ENCODE data around the gene PHF20. TPM values are rescaled to one million over a fixed set of nuclear protein-coding genes. Genes with fewer than 3 reads are reported as not detected.
"Not testable (repeated sequence)": the region's sequence is repeated elsewhere in the genome, so short reads cannot be mapped to it uniquely, and the experiment has no call there.

The PHF20 gene
- polyA plus RNA-seq, 3 donors: 54.7 to 78.2 (median 73.6) TPM

DNA sequence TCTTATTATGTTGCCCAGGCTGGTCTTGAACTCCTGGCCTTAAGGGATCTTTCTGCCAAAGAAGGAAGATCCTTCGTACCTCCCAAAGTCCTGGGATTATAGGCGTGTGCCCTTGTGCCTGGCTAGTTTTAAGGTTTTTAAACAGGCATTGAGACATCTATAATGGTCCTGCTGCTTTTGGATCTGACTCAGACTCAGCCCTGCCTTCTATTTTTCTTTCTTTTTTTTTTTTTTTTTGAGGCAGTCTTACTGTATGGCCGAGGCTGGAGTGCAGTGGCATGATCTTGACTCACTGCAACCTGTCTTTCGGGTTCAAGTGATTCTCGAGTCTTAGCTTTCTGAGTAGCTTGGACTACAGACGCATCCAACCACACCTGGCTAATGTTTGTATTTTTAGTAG lies 73.7 kb downstream of the PHF20 start:
- Histone ChIP-seq H3K4me1 (ENCODE audit: control insufficient read depth in 1 of 2, insufficient read depth in 2 of 2, low read length in 2 of 2) (no peaks in the 10 kb centered on the region), H3K79me2 (ENCODE audit: insufficient read depth, low read length) (peaks cover 7% of the 10 kb centered on the region), H3K4me2 (replicated peaks; ENCODE audit: extremely low read depth, low read length, poor library complexity, severe bottlenecking) (no peak overlapping the region), H3K9ac (ENCODE audit: insufficient read depth, low read length, poor library complexity, severe bottlenecking) (no peak overlapping the region), H4K20me1 (ENCODE audit: insufficient read depth, low read length) (peaks cover 41% of the 10 kb centered on the region), H3K4me3 (replicated peaks in 1 of 3; ENCODE audit: low read depth in 2 of 3, low read length in 3 of 3) (no peak overlapping the region), H3K9me3 (replicated peaks in 1 of 2; ENCODE audit: control insufficient read depth in 1 of 2, insufficient read depth in 1 of 2, low read length in 2 of 2) (peaks cover 24 to 28% of the 10 kb centered on the region in 2 donors), H3K27me3 (ENCODE audit: control insufficient read depth in 2 of 2, insufficient read depth in 2 of 2, low read length in 2 of 2) (no peaks in the 10 kb centered on the region), H2AFZ (ENCODE audit: insufficient read depth, low read depth, low read length, poor library complexity, severe bottlenecking) (no peak overlapping the region), H3K36me3 (replicated peaks in 1 of 2; ENCODE audit: control insufficient read depth in 1 of 2, insufficient read depth in 2 of 2, low read length in 2 of 2) (peaks cover 39 to 95% of the 10 kb centered on the region in 2 donors), H3K27ac (ENCODE audit: low read depth in 1 of 2, low read length in 2 of 2) (no peak overlapping the region)
- no peak overlapping the region for H3K27ac Mint-ChIP-seq
- peaks cover 0 to 2% (median 0%) of the 10 kb centered on the region in 3 donors for H3K27me3 Mint-ChIP-seq (ENCODE audit: low read depth in 3 of 3)
- TF ChIP-seq, protein P1, sequence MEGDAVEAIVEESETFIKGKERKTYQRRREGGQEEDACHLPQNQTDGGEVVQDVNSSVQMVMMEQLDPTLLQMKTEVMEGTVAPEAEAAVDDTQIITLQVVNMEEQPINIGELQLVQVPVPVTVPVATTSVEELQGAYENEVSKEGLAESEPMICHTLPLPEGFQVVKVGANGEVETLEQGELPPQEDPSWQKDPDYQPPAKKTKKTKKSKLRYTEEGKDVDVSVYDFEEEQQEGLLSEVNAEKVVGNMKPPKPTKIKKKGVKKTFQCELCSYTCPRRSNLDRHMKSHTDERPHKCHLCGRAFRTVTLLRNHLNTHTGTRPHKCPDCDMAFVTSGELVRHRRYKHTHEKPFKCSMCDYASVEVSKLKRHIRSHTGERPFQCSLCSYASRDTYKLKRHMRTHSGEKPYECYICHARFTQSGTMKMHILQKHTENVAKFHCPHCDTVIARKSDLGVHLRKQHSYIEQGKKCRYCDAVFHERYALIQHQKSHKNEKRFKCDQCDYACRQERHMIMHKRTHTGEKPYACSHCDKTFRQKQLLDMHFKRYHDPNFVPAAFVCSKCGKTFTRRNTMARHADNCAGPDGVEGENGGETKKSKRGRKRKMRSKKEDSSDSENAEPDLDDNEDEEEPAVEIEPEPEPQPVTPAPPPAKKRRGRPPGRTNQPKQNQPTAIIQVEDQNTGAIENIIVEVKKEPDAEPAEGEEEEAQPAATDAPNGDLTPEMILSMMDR (IDR thresholded peaks at IDR 0.05): no peak
- peaks cover 2% of the 10 kb centered on the region for H3K4me1 Mint-ChIP-seq
- H3K4me3 Mint-ChIP-seq: no peak overlapping the region
- DNase-seq: no peak
- intact Hi-C loops (cut with micrococcal nuclease): no loop called here
- 92% methylated on average over 2 of the region's 6 CpGs for WGBS (ENCODE audit: insufficient coverage)
- peaks cover 70 to 87% of the 10 kb centered on the region in 2 donors for H3K36me3 Mint-ChIP-seq
- peaks cover 9 to 32% (median 23%) of the 10 kb centered on the region in 7 donors for H3K9me3 Mint-ChIP-seq

- Mint-ChIP-seq H3K4me1 (peaks cover 18% of the 10 kb centered on the region), H3K4me3 (no peak overlapping the region), H3K9me3 (peaks cover 0 to 2% (median 0%) of the 10 kb centered on the region in 7 donors), H3K27me3 (ENCODE audit: low read depth in 3 of 3) (peaks cover 0 to 3% (median 0%) of the 10 kb centered on the region in 3 donors), H3K36me3 (peaks cover 67 to 82% of the 10 kb centered on the region in 2 donors), H3K27ac (peak overlapping the region in 1 of 7 donors; percentile 57)
- no peak overlapping the region for H3K27ac ChIP-seq (ENCODE audit: low read depth in 1 of 2, low read length in 2 of 2)
- DNase-seq: no peak
- peaks cover 5 to 13% of the 10 kb centered on the region in 2 donors for H3K4me1 ChIP-seq (ENCODE audit: control insufficient read depth in 1 of 2, insufficient read depth in 2 of 2, low read length in 2 of 2)
- H3K36me3 ChIP-seq (replicated peaks in 1 of 2; ENCODE audit: control insufficient read depth in 1 of 2, insufficient read depth in 2 of 2, low read length in 2 of 2): peaks cover 28 to 86% of the 10 kb centered on the region in 2 donors
- intact Hi-C loops (cut with micrococcal nuclease): no loop called here
- no peaks in the 10 kb centered on the region for H3K9me3 ChIP-seq (replicated peaks in 1 of 2; ENCODE audit: control insufficient read depth in 1 of 2, insufficient read depth in 1 of 2, low read length in 2 of 2)
- no peak overlapping the region for H3K9ac ChIP-seq (ENCODE audit: insufficient read depth, low read length, poor library complexity, severe bottlenecking)
- H2AFZ ChIP-seq (ENCODE audit: insufficient read depth, low read depth, low read length, poor library complexity, severe bottlenecking): no peak overlapping the region
- no peaks in the 10 kb centered on the region for H3K27me3 ChIP-seq (ENCODE audit: control insufficient read depth in 2 of 2, insufficient read depth in 2 of 2, low read length in 2 of 2)
- no peaks in the 10 kb centered on the region for H3K79me2 ChIP-seq (ENCODE audit: insufficient read depth, low read length)
- TF ChIP-seq, protein P1 (IDR thresholded peaks at IDR 0.05): no peak
- 39% methylated on average over 3 of the region's 4 CpGs for WGBS (ENCODE audit: insufficient coverage)
- H4K20me1 ChIP-seq (ENCODE audit: insufficient read depth, low read length): peaks cover 57% of the 10 kb centered on the region
- H3K4me3 ChIP-seq (replicated peaks in 1 of 3; ENCODE audit: low read depth in 2 of 3, low read length in 3 of 3): no peak overlapping the region
- H3K4me2 ChIP-seq (replicated peaks; ENCODE audit: extremely low read depth, low read length, poor library complexity, severe bottlenecking): no peak overlapping the region
Measured at GRCh38 chr20:35849706-35850105, 77.9 kb downstream of the PHF20 start.

- H3K4me2 ChIP-seq (replicated peaks; ENCODE audit: extremely low read depth, low read length, poor library complexity, severe bottlenecking); H3K27me3 ChIP-seq (ENCODE audit: control insufficient read depth in 2 of 2, insufficient read depth in 2 of 2, low read length in 2 of 2); H3K4me3 Mint-ChIP-seq; H3K9ac ChIP-seq (ENCODE audit: insufficient read depth, low read length, poor library complexity, severe bottlenecking); H3K4me3 ChIP-seq (replicated peaks in 1 of 3; ENCODE audit: low read depth in 2 of 3, low read length in 3 of 3); H3K79me2 ChIP-seq (ENCODE audit: insufficient read depth, low read length); H2AFZ ChIP-seq (ENCODE audit: insufficient read depth, low read depth, low read length, poor library complexity, severe bottlenecking); H3K27me3 Mint-ChIP-seq (ENCODE audit: low read depth in 3 of 3); H3K9me3 ChIP-seq (replicated peaks in 1 of 2; ENCODE audit: control insufficient read depth in 1 of 2, insufficient read depth in 1 of 2, low read length in 2 of 2); H3K9me3 Mint-ChIP-seq; intact Hi-C loops (cut with micrococcal nuclease): not testable (repeated sequence)
- H3K4me1 ChIP-seq (ENCODE audit: control insufficient read depth in 1 of 2, insufficient read depth in 2 of 2, low read length in 2 of 2): peaks cover 5 to 13% of the 10 kb centered on the region in 2 donors
- peak; percentile 19 to 40 (median 32) for DNase-seq
- peaks cover 63% of the 10 kb centered on the region for H4K20me1 ChIP-seq (ENCODE audit: insufficient read depth, low read length)
- Mint-ChIP-seq H3K4me1 (peaks cover 18% of the 10 kb centered on the region), H3K27ac (peak overlapping the region in 5 of 7 donors; percentile 14 to 82 (median 60)), H3K36me3 (peaks cover 67 to 77% of the 10 kb centered on the region in 2 donors)
- 45% methylated on average over 6 of the region's 8 CpGs for WGBS (ENCODE audit: insufficient coverage)
- H3K27ac ChIP-seq (ENCODE audit: low read depth in 1 of 2, low read length in 2 of 2): peak overlapping the region in 1 of 2 donors; percentile 39
- peaks cover 26 to 82% of the 10 kb centered on the region in 2 donors for H3K36me3 ChIP-seq (replicated peaks in 1 of 2; ENCODE audit: control insufficient read depth in 1 of 2, insufficient read depth in 2 of 2, low read length in 2 of 2)
Measured at GRCh38 chr20:35851659-35852058, 79.8 kb downstream of the PHF20 start.
